Ishikawa (cell line): Measurements from ENCODE around the gene ZNF239.

Experiments
- EGR1 ChIP-seq: IDR thresholded peaks from 2 replicates; pipeline ENCODE4 v1.6.1; 2012
- RAD21 ChIP-seq: IDR thresholded peaks from 2 replicates; pipeline ENCODE4 v1.6.1; 2012; ENCODE audit warnings: low read depth
- YY1 ChIP-seq: IDR thresholded peaks from 2 replicates; pipeline ENCODE4 v1.6.1; 2012; ENCODE audit warnings: low read depth

DNA sequence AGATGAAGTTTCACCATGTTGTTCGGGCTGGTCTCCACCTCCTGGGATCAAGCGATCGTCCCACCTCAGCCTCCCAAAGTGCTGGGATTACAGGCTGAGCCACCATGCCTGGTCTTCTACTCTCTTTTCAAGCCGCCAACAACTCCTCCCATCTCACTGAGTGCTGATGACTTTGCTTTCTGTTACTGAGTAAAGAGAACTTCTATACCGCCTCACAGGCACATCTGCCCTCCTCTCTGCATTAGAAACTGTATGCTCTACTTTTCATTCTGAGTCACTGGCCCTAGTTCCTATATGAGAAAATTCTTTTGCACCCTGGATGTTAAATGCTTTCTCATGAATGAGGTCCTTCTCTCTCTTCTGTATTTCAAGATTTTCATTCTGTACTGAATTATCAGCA is 2.2 kb upstream of the ZNF239 start:
- TF ChIP-seq RAD21 (no peak), EGR1 (no peak), YY1 (no peak)
